Esophagus muscularis mucosa (tissue), 4 donors: Measurements from ENCODE around the gene MYCBP2. TPM values are rescaled to one million over a fixed set of nuclear protein-coding genes. Genes with fewer than 3 reads are reported as not detected.

ENCODE experiments used
- DNase-seq: peaks from one replicate; pipeline ENCODE4 v3.0.0-alpha.2; 2017; ENCODE audit errors: extremely low spot score
- H3K27ac ChIP-seq, 4 donors: fragments of 200-600 bp; sonication (generic); replicated peaks in 1 of 4; 1 replicate in 3 of 4; 2 replicates in 1 of 4; pipeline ENCODE4 v1.5.1; 2016 to 2019; ENCODE audit warnings: mild to moderate bottlenecking in 1 of 4
- H3K27me3 ChIP-seq, 4 donors: fragments of 200-600 bp; sonication (generic); one replicate each; pipeline versions ENCODE4 v1.5.1 to v1.6.0; 2016 to 2019
- H3K36me3 ChIP-seq, 4 donors: fragments of 200-600 bp; sonication (generic); one replicate each; pipeline ENCODE4 v1.5.1; 2016 to 2019
- H3K4me1 ChIP-seq, 4 donors: fragments of 200-600 bp; sonication (generic); one replicate each; pipeline ENCODE4 v1.5.1; 2016 to 2019
- H3K4me3 ChIP-seq, 4 donors: fragments of 200-600 bp; sonication (generic); 1 replicate in 2 of 4; 2 replicates in 2 of 4; pipeline ENCODE4 v1.5.1; 2016 to 2019; ENCODE audit warnings: mild to moderate bottlenecking in 4 of 4, moderate library complexity in 1 of 4
- H3K9me3 ChIP-seq, 4 donors: fragments of 200-600 bp; sonication (generic); 1 replicate in 3 of 4; 2 replicates in 1 of 4; pipeline ENCODE4 v1.5.1; 2016 to 2019
- CTCF ChIP-seq, 3 experiments: fragments of 200-600 bp in 2 of 3; fragments of 450-650 bp in 1 of 3; sonication (generic) in 2 of 3; IDR thresholded peaks; one replicate each; pipeline ENCODE4 v1.5.1; 2017 to 2019; ENCODE audit warnings: antibody characterized with exemption in 3 of 3, mild to moderate bottlenecking in 2 of 3, moderate library complexity in 1 of 3
- EP300 ChIP-seq: sonication (generic); formaldehyde crosslinking; IDR thresholded peaks from one replicate; pipeline ENCODE4 v1.6.1; 2017; ENCODE audit warnings: antibody characterized with exemption
- POLR2A ChIP-seq: fragments of 450-650 bp; IDR thresholded peaks from one replicate; pipeline ENCODE4 v1.6.1; 2017; ENCODE audit warnings: antibody characterized with exemption, moderate library complexity, mild to moderate bottlenecking, low read depth
- POLR2AphosphoS5 ChIP-seq, 2 donors: sonication (generic); formaldehyde crosslinking; IDR thresholded peaks; one replicate each; pipeline ENCODE4 v1.6.1; 2017; ENCODE audit warnings: antibody characterized with exemption in 2 of 2
- whole genome bisulfite sequencing: methylation state at CpG from one replicate; pipeline ENCODE4 v1.1.5; 2018; 5-methylcytosine and 5-hydroxymethylcytosine counted together
- intact Hi-C: fragments of 100-400 bp; cut with DNase I; formaldehyde crosslinking; loops from one replicate; pipeline ENCODE4 v1.15.1; 2023
- total RNA-seq, 4 donors: library from RNA; depleted of rRNA; stranded (reverse); fragments of >200 nt; gene quantifications; one replicate each; pipeline versions ENCODE4 v1.1.0 to v1.2.1, GENCODE V29; 2016

Gene MYCBP2
- total RNA-seq, 4 donors from 2014 or later = 96.1 to 117 (median 108) TPM

GRCh38 chr13:77339408-77339807, 12.5 kb upstream of the MYCBP2 start:
- WGBS = 73% methylated on average over 2 of the region's 2 CpGs
- H3K4me1 ChIP-seq = no peaks in the 10 kb centered on the region
- no peak overlapping the region for H3K4me3 ChIP-seq
- H3K36me3 ChIP-seq = no peaks in the 10 kb centered on the region
- TF ChIP-seq POLR2AphosphoS5 (IDR thresholded peaks at IDR 0.05) (no peak), EP300 (no peak), CTCF (IDR thresholded peaks at IDR 0.05) (no peak), POLR2A (no peak)
- intact Hi-C loops = no loop called here
- no peaks in the 10 kb centered on the region for H3K27me3 ChIP-seq
- DNase-seq = no peak
- H3K9me3 ChIP-seq = no peaks in the 10 kb centered on the region
- no peak overlapping the region for H3K27ac ChIP-seq

DNA sequence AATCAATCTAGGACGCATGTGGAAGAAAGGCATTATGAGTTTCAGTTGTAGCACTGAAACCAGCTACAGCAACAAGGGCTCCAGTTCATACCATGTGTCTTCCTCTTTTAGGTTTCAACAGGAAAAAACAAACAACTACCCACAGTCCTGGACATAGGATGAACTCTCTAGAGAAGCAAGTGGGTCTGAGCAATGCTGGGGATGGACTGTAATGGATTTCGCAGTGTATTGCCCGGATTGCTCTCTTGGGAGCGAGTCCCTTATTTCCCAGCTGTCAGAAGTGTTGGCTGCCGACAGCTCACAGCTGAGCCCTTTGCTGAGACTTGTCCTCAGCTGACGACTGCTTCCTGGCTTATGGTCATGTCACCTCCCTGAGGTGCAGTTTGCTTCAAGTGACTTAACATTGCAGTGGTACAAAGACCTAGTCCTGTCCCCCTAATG, 12.1 kb upstream of the MYCBP2 start:
- no peak for DNase-seq
- Histone ChIP-seq H3K4me3 (no peak overlapping the region), H3K36me3 (no peaks in the 10 kb centered on the region), H3K27me3 (no peaks in the 10 kb centered on the region), H3K9me3 (no peaks in the 10 kb centered on the region), H3K4me1 (no peaks in the 10 kb centered on the region), H3K27ac (no peak overlapping the region)
- intact Hi-C loops = no loop called here
- TF ChIP-seq POLR2A (no peak), POLR2AphosphoS5 (IDR thresholded peaks at IDR 0.05) (no peak), CTCF (IDR thresholded peaks at IDR 0.05) (no peak), EP300 (no peak)
- 70% methylated on average over 6 of the region's 6 CpGs for WGBS

GRCh38 chr13:77338329-77338728, 11.4 kb upstream of the MYCBP2 start:
- no peaks in the 10 kb centered on the region for H3K27me3 ChIP-seq
- DNase-seq = no peak
- H3K9me3 ChIP-seq = no peaks in the 10 kb centered on the region
- no peak overlapping the region for H3K27ac ChIP-seq
- no peak for TF ChIP-seq EP300
- no peak for TF ChIP-seq POLR2AphosphoS5 (IDR thresholded peaks at IDR 0.05)
- no peak for TF ChIP-seq POLR2A
- TF ChIP-seq CTCF (IDR thresholded peaks at IDR 0.05) = no peak
- H3K36me3 ChIP-seq = no peaks in the 10 kb centered on the region
- WGBS = 81% methylated on average over 2 of the region's 2 CpGs
- intact Hi-C loops = no loop called here
- H3K4me3 ChIP-seq = no peak overlapping the region
- no peaks in the 10 kb centered on the region for H3K4me1 ChIP-seq

- Histone ChIP-seq H3K4me1 (no peaks in the 10 kb centered on the region), H3K27ac (no peak overlapping the region), H3K9me3 (no peaks in the 10 kb centered on the region), H3K4me3 (no peak overlapping the region), H3K27me3 (no peaks in the 10 kb centered on the region), H3K36me3 (no peaks in the 10 kb centered on the region)
- DNase-seq = no peak
- WGBS = 89% methylated on average over 3 of the region's 3 CpGs
- intact Hi-C loops = no loop called here
- TF ChIP-seq EP300 = no peak
- TF ChIP-seq POLR2A = no peak
- TF ChIP-seq POLR2AphosphoS5 (IDR thresholded peaks at IDR 0.05) = no peak
- no peak for TF ChIP-seq CTCF (IDR thresholded peaks at IDR 0.05)
Measured at GRCh38 chr13:77337159-77337558, 10.3 kb upstream of the MYCBP2 start.

DNA sequence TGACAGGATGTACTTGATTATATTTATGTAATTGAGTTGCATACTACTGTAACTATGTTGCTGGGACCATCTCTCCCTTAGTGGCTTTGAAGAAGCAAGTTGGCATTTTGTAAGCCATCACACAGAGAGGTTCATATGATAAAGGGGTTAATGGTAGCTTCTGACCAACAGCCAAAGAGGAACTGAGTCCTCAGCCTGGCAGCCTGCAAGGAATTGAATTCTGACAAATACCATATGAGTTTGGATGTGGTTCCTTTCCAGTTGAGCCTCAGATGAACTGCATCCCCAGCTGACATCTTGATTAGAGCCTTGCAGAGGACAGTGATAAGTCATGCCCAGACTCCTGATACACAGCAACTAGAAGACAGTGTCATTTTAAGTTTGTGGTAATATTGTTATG, 8.6 kb upstream of the MYCBP2 start:
- H3K9me3 ChIP-seq = no peaks in the 10 kb centered on the region
- DNase-seq = no peak
- intact Hi-C loops = no loop called here

More for the DNA sequence above, 8.6 kb upstream of the MYCBP2 start:
- no peaks in the 10 kb centered on the region for H3K36me3 ChIP-seq
- no peak overlapping the region for H3K4me3 ChIP-seq
- H3K27ac ChIP-seq = no peak overlapping the region
- H3K27me3 ChIP-seq = no peaks in the 10 kb centered on the region
- no peak for TF ChIP-seq POLR2A
- no peak for TF ChIP-seq CTCF (IDR thresholded peaks at IDR 0.05)
- TF ChIP-seq EP300 = no peak
- TF ChIP-seq POLR2AphosphoS5 (IDR thresholded peaks at IDR 0.05) = no peak
- H3K4me1 ChIP-seq = peaks cover 0 to under 1% (median 0%) of the 10 kb centered on the region in 4 donors
